A673 (cell line): ENCODE results near the gene WDR37. TPM values are rescaled to one million over a fixed set of nuclear protein-coding genes. Genes with fewer than 3 reads are reported as not detected.

Experiments
- BruUV-seq: library from RNA; stranded (reverse); fragments of 400-500 nt; replicated peaks from 2 replicates; lab custom pipeline; 2021; lab: Mats Ljungman, UMichigan
- CTCF ChIA-PET: fragments of 300-600 bp; sonication (Branson Sonifier 250); formaldehyde crosslinking; loops from one replicate; lab custom pipeline; 2022; ENCODE audit warnings: antibody characterized with exemption; lab: Charles Lee
- POLR2A ChIA-PET: fragments of 300-600 bp; sonication (Branson Sonifier 250); formaldehyde crosslinking; loops from one replicate; lab custom pipeline; 2022; ENCODE audit warnings: antibody characterized with exemption; ENCODE audit not compliant: low non-redundant PET; lab: Charles Lee
- DNase-seq: peaks from one replicate; pipeline ENCODE4 v3.0.0-alpha.2; 2015; ENCODE audit warnings: low spot score
- H3K27ac ChIP-seq: fragments of 200-600 bp; sonication (generic); 2 replicates; pipeline ENCODE4 v1.5.1; 2016; ENCODE audit warnings: mixed run types, low read depth, mild to moderate bottlenecking, mixed read lengths, antibody characterized with exemption, low read length; ENCODE audit not compliant: poor library complexity, severe bottlenecking
- H3K27me3 ChIP-seq: fragments of 200-600 bp; sonication (generic); replicated peaks from 2 replicates; pipeline ENCODE4 v1.6.1; 2017; ENCODE audit warnings: mixed run types, low read depth, mild to moderate bottlenecking, mixed read lengths, antibody characterized with exemption, low read length; ENCODE audit not compliant: insufficient read depth, poor library complexity
- H3K36me3 ChIP-seq: fragments of 200-600 bp; sonication (generic); 2 replicates; pipeline ENCODE4 v1.6.1; 2016; ENCODE audit warnings: mixed run types, mild to moderate bottlenecking, mixed read lengths, antibody characterized with exemption, low read length; ENCODE audit not compliant: insufficient read depth, poor library complexity, severe bottlenecking
- H3K4me1 ChIP-seq: fragments of 200-600 bp; sonication (generic); 2 replicates; pipeline ENCODE4 v1.6.1; 2017; ENCODE audit warnings: mixed run types, mild to moderate bottlenecking, mixed read lengths, antibody characterized with exemption, low read length; ENCODE audit not compliant: insufficient read depth, poor library complexity, severe bottlenecking
- H3K4me3 ChIP-seq: fragments of 200-600 bp; sonication (generic); 2 replicates; pipeline ENCODE4 v1.5.1; 2016; ENCODE audit warnings: low read depth, mixed run types, mild to moderate bottlenecking, mixed read lengths, low read length; ENCODE audit not compliant: poor library complexity, severe bottlenecking
- H3K9me3 ChIP-seq: fragments of 200-600 bp; sonication (generic); 2 replicates; pipeline ENCODE4 v1.6.1; 2016; ENCODE audit warnings: mixed run types, low read depth, mild to moderate bottlenecking, mixed read lengths, antibody characterized with exemption, low read length; ENCODE audit not compliant: poor library complexity, severe bottlenecking
- EZH2 ChIP-seq: fragments of 200-600 bp; sonication (generic); IDR thresholded peaks from 2 replicates; pipeline ENCODE4 v1.6.1; 2017; ENCODE audit warnings: borderline replicate concordance, low read depth, mild to moderate bottlenecking, mixed read lengths, antibody characterized with exemption, low read length; ENCODE audit not compliant: poor library complexity, severe bottlenecking
- intact Hi-C: fragments of 100-400 bp; cut with micrococcal nuclease; formaldehyde crosslinking; loops from one replicate; pipeline ENCODE4 v1.10.0; 2022; ENCODE audit not compliant: unreplicated experiment
- total RNA-seq: library from RNA; stranded (reverse); gene quantifications from 2 replicates; pipeline ENCODE4 v1.2.3, GENCODE V29; 2021
- TF ChIP-seq, protein P1 (sequence below): fragments of 300-800, 200-600 bp; sonication (generic); conservative IDR thresholded peaks from 2 replicates; pipeline ENCODE4 v1.5.1; 2017; ENCODE audit warnings: low read depth, mild to moderate bottlenecking, antibody characterized with exemption, low read length, moderate library complexity, mixed read lengths

WDR37 gene
- total RNA-seq, 1 experiment from 2014 or later, result 12.6 TPM

DNA sequence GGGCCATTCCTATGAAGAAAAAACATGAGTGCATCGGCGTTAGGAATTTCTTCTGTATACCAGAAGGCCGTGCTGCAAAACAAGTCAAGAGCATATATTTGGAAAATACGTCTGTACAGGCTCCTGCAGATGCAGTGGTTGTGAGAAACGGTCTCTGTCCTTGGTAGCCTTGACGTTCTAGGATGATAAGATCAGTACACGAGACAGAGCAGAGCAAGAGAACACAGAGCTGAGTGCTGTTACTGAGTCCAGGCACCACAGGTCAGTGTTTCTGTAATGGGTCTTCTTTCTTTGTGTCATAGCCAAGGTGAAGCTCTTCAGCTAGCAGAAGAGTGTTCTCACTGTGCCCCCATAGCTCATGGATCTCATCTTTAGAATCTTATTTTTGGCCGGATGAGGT, 62.8 kb downstream of the WDR37 start:
- H3K4me1 ChIP-seq, result peaks cover 15% of the 10 kb centered on the region
- TF ChIP-seq EZH2, result no peak
- TF ChIP-seq, protein P1, sequence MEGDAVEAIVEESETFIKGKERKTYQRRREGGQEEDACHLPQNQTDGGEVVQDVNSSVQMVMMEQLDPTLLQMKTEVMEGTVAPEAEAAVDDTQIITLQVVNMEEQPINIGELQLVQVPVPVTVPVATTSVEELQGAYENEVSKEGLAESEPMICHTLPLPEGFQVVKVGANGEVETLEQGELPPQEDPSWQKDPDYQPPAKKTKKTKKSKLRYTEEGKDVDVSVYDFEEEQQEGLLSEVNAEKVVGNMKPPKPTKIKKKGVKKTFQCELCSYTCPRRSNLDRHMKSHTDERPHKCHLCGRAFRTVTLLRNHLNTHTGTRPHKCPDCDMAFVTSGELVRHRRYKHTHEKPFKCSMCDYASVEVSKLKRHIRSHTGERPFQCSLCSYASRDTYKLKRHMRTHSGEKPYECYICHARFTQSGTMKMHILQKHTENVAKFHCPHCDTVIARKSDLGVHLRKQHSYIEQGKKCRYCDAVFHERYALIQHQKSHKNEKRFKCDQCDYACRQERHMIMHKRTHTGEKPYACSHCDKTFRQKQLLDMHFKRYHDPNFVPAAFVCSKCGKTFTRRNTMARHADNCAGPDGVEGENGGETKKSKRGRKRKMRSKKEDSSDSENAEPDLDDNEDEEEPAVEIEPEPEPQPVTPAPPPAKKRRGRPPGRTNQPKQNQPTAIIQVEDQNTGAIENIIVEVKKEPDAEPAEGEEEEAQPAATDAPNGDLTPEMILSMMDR, result no peak
- no peak overlapping the region for H3K27ac ChIP-seq
- no peaks in the 10 kb centered on the region for H3K27me3 ChIP-seq
- intact Hi-C loops, result no loop called here
- no TSS peak for BruUV-seq
- ChIA-PET CTCF (no interaction called here), POLR2A (no interaction called here)
- no peaks in the 10 kb centered on the region for H3K9me3 ChIP-seq
- H3K4me3 ChIP-seq, result no peak overlapping the region
- H3K36me3 ChIP-seq, result peaks cover 7% of the 10 kb centered on the region
- no peak for DNase-seq

DNA sequence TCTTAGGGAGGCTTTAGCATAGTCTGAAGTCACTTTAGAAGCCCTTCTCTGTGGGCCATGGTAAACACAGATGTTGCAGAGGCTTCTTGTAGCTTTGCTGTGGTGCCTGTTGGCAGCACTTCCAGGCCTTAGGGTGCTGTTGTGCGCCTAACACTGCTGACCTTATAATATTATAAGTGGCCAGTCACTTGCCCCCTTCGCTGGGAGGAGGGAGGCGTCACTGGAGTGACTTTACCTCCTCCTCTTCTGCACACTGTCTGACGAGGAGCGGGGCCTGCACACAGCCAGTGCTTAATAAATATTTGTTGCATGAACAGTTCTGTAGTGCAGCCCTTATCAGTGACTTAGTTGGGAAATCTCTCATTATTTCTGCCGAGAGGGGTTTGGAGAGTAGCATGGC, 63.3 kb downstream of the WDR37 start:
- ChIA-PET POLR2A (no interaction called here), CTCF (no interaction called here)
- intact Hi-C loops, result no loop called here
- Histone ChIP-seq H3K4me3 (no peak overlapping the region), H3K27me3 (no peaks in the 10 kb centered on the region), H3K36me3 (peaks cover 7% of the 10 kb centered on the region), H3K4me1 (peaks cover 15% of the 10 kb centered on the region), H3K27ac (no peak overlapping the region), H3K9me3 (no peaks in the 10 kb centered on the region)
- no peak for DNase-seq
- no TSS peak for BruUV-seq
- TF ChIP-seq EZH2, result no peak
- TF ChIP-seq, protein P1, result no peak

DNA sequence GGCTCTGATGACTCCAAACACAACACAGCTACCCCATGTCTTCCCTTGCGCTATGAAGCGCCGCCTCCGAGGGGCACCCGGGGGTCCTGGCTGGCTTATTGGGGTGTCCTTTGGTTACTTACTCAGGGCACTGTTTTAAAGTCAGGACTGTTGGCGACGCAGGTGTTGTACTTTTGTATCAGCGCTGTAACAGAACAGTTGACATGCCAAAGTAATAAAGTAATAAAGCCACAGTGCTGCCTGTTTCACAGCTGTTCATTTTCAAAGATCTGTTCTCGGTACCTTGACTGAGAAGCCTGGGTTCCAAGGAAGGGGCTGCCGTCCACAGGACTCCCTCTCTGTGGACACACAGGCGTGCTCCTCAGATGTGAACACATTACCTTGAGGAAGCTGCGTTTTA, 64.1 kb downstream of the WDR37 start:
- intact Hi-C loops, result no loop called here
- DNase-seq, result no peak
- no peak overlapping the region for H3K27ac ChIP-seq
- POLR2A ChIA-PET, result no interaction called here
- no TSS peak for BruUV-seq
- CTCF ChIA-PET, result no interaction called here
- TF ChIP-seq EZH2, result no peak
- TF ChIP-seq, protein P1, result no peak
- peaks cover 15% of the 10 kb centered on the region for H3K4me1 ChIP-seq
- H3K9me3 ChIP-seq, result no peaks in the 10 kb centered on the region
- peaks cover 3% of the 10 kb centered on the region for H3K36me3 ChIP-seq
- no peak overlapping the region for H3K4me3 ChIP-seq
- H3K27me3 ChIP-seq, result no peaks in the 10 kb centered on the region
